GM19324 (cell line): ENCODE data around the gene TAB2.

ENCODE experiments used
- ATAC-seq: cut with Tn5 transposase; IDR thresholded peaks from one replicate; pipeline ENCODE4 v1.9.1; 2021; ENCODE audit warnings: mild to moderate bottlenecking, moderate library complexity; ENCODE audit not compliant: unreplicated experiment, low FRiP score

Gene TAB2

DNA sequence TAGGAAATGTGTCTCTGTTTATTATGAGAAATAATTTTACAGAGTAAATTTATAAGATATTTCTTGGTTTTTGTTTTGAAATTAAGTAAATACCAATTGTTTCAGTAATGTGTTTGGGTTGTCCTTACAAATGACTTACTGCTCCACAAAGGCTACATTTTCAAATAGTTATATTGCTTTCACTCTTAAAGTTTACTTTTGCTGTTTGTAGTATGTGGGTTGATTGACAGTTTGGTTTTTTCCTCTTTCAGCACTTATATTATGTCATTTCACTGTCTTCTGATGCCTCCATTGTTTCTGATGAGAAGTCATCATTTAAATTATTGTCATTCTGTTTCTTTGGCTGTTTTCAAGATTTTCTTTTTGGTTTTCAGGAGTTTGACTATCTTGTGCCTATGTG lies 47.7 kb downstream of the TAB2 start:
- no peak for ATAC-seq

DNA sequence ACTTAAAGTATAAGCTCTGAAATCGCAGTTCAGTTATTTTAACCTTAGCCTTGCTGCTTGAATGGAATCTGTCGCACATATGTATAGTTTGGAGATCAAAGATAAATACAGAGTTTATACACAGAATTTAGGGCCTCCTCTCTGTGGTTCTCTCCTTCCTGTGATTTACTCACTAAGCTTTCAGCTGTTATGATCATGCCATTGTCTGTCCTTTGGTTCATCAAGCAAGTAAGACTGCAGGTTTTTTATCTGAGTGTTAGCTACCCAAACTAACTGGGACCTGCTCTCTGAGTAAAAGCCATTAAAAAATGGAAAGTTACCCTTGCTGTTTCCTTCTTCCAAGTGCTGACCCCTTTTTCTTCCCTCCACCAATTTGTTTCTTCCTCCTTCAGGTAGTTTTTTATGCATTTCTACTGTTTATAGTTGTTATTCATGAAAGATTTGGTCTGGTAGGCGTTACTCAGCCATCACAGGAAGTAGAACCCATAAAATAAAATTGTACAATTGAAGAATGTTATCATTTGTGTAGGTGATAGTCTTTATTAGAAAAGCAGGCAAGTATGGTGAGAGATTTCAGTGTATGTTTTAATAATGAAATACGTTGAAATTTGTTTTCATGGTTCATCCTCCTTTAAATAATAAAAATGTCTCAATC lies 48.9 kb downstream of the TAB2 start:
- ATAC-seq, result no peak

DNA sequence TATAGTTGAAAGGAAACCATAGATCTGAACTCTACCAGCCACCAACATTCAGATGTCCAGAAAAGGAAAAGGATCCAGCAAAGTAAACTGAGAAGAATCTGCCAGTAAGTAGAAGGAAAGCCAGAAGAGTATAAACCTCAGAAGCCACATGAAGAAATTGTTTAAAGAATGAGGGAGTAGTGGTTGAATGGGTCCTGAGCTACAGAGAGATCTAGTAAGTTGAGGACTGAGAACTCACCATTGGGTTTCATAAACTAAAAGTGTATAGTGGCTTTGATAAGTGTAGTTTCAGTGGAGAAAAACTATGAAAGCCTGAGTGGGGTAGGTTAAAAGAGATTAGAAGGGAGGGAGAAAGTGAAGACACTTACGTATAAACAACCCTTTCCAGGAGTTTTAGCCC lies 50.6 kb downstream of the TAB2 start:
- no peak for ATAC-seq

DNA sequence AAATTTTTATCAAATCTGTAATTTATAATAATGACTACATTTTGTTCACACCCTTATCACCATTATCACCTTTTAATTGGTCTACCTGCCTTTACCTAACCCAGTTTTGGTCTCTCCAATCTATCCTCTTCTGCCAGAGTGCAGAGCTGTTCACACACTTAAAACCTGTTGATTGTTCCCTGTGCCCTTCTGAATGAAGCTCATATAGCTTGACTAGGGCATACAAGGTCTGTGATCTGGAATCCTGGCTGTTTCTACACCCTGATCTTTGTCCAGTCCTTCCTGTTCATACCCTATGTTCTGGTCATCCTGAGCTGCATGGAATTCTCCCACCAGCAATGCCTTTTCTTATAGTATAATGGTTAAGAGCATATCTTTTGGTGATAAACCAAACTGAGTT lies 53.6 kb downstream of the TAB2 start:
- ATAC-seq, result no peak

DNA sequence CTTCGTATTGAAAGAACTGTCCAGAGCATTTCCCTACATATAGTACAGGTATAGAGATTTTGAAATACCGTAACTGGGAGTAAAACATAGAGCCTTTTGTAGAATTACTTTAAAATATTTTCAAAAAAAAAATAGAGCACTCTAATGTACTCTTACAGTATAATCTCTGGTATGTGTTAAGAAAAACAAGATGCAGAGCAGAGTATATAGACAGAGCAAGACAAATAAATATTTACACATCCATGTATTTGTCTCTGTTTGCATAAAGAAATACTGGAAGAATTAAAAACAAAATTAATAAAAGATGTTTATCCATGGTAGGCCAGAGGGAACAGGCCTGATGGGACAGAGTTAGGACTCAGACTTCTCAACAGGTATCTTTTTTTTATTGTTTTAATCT lies 54.5 kb downstream of the TAB2 start:
- ATAC-seq, result no peak

DNA sequence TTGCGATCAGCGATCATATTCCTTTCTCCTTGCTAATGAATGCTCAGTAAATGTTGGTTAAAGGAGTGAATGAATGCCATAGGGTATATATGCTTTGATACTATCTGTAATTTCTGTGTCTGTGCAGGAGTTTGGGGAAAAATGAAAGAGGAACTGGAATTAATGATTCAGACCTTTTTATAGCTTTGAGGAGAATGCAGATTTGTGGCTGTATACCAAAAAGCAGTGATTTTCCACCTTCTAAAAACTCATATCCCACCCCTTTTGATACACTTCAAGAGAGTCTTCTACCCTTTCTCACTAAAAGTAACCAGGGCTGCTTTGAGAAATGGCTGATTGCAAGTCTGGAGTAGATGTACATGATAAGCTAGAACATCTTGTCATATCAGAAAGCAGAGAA lies 56.0 kb downstream of the TAB2 start:
- ATAC-seq, result no peak

DNA sequence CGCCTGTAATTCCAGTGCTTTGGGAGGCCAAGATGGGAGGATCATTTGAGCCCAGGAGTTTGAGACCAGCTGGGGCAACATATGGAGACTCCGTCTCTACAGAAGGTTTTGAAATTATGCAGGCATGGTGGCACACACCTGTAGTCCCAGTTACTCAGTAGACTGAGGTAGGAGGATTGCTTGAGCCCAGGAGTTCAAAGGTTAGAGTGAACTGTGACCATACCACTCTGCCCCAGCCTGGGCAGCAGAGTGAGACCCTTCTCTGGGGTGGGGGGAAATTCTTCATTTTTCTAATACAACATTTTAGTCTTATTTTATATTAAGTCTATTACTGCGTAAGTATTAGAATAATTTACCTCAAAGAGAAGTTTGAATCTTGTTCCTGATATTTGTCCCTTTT lies 62.5 kb downstream of the TAB2 start:
- no peak for ATAC-seq

DNA sequence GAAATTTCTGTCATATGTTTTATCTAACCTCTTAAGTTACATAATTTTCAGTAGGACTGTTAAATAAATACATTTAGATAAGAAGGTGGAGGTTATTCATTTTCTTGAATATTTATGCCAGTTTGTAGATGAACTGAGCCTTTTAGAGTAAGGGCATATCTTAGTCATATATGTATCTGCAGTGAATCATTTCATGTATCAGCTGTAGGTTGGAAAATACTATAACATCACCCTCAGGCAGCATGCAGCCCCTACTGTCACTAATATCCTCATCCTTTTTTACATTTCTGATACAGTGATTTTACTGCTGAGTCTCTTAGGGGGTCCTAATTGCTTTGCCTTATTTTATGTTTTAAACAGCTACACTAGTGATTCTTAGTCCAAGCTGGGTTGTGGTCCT lies 63.0 kb downstream of the TAB2 start:
- no peak for ATAC-seq

DNA sequence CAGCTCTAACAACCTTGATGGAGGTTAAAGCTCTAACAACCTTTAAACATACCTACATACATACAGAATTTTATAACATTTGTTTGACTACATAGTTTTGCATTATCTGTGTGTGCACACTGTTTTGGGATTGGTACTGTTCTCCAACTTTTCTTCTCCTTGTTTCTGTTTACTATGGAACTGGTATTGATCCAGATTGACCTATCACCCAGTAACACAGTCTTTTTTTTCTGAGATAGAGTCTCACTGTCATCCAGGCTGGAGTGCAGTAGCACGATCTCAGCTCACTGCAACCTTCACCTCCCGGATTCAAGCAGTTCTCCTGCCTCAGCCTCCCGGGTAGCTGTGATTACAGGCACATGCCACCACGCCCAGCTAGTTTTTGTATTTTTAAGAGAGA lies 65.9 kb downstream of the TAB2 start:
- no peak for ATAC-seq

DNA sequence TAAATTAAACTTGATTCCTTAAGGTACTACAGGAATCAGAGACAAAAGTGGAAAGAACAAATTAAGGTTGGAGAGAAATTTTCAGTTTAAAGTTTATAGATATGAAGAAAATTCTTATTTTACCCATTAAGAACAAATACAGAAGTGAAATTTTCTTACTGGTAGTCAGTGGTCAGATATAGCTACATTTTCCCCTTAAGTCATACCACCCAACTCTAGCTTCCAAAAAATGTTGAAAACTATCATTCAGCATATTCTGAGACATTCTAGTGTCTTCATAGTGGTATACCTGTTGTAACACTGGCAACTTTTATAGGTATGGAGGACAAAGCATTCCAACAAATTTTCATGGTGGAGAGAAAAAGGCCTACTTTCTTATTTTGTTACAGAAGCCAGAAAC lies 67.0 kb downstream of the TAB2 start:
- ATAC-seq, result no peak

DNA sequence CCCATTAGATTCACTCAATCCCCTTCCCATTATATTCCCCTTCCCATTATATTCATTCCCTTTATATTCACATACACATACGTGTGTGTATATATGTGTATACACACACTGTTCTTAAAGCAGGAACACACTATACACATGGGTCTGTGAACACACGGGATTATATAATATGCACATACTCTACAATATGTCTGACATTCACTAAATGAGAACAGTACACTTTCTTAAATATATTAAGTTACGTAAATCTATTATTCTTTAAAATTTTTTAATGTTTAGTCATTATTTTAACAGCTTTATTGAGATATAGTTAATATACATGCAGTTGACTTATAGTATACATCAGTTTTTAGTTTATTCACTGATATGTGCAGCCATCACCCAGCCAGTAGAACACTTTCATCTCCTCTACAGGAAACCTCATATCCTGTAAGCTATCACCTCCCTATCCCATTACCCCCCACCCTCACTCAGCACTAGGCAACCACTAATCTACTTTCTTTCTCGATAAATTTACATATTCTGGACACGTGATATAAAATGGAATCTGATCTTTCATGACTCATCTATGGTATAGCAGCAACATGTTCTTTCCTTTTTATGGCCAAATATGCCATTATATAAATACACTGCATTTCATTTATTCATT lies 68.6 kb downstream of the TAB2 start:
- ATAC-seq, result no peak

DNA sequence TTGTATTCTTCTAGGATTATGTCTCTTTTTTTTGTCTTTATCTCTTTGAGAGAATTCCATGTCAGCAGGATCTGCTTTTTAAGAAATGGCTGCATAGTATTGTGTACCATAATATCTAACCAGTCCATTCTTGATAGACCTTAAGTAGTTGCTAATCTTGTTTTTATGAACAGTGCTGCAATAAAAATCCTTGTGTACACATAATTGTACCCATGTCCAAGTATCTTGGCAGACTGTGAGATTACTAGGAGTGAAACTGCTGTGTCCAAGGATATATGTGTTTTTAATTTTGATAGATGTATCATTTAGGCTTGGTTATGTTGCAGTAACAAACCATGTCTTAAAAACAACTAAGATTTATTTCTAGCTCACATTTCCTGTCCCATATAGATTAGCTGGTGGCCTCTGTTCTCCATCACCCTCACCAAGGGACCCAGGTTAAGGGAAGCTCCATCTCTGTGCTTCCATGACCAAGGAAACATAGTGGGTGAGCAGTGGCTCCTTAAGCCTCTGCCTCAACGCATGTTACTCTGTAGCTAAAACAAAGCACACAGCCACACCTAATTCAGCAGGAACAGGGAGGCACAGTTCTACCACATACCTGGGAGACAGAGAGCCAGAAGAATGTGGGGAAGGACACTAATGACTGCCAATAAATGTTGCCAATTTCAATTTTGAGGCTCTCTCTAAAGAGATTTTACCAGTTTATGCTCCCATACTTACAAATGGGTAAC lies 70.4 kb downstream of the TAB2 start:
- no peak for ATAC-seq

DNA sequence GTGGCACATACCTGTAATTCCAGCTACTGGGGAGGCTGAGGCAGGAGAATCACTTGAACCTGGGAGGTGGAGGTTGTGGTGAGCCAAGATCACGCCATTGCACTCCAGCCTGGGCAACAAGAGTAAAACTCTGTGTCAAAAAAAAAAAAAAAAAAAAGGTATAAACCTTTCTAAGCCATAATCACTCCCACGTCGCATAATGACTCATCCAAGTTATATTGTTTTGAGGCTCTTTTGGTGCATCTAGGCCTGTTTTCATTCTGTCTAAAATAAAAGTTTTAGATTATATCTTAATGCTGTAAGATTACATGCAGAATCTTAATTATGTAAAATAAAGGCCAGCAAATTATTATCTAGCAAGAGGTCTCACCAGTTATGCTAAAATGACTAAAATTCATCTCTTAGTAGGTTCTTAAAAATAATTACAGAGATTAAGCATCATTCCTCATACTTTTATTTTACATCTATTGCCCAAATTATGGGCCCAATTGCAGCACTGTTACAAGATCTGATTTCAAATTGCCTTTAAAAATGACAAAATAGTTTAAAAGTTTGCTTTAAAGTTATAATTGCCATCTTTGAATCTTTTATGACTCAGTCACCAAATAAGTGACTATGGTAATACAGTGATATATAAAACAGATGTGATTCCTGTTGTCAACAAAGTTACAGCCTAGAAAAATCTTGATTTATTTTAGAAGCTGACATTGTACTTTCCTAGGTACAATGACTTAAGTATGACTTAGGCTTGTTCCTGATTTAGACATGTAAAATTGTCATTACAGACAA lies 72.2 kb downstream of the TAB2 start:
- ATAC-seq, result no peak

DNA sequence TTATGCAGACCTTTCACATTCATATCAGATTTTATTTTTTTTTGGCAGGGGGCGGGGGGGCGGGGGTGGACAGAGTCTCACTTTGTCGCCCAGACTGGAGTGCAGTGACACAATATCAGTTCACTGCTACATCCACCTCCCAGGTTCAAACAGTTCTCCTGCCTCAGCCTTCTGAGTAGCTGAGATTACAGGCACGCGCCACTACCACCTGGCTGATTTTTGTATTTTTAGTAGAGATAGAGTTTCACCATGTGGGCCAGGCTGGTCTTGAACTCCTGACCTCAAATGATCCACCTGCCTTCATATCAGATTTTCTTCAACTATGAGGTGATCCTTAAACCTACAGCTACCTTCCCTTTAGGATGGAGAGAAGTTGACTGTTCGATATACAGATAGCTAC lies 74.6 kb downstream of the TAB2 start:
- no peak for ATAC-seq

DNA sequence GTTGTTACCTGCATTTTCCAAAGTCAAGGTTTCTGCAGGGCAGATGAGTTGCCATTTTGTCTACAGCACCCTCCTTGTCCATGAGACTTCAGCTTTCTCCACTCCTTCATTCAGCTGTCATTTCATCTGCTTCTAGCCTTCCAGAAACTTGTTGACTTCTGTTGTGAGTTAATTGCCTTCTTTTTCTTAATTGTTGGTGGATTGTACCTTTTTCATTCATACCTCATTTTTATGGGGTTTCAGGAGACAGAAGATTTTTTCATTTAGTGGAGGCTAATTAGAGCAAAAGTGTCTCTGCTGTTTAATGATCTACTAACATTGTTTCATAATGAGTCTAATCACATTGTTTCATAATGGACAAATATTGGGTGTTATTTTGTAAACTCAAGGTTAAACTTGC lies 75.0 kb downstream of the TAB2 start:
- ATAC-seq, result no peak

DNA sequence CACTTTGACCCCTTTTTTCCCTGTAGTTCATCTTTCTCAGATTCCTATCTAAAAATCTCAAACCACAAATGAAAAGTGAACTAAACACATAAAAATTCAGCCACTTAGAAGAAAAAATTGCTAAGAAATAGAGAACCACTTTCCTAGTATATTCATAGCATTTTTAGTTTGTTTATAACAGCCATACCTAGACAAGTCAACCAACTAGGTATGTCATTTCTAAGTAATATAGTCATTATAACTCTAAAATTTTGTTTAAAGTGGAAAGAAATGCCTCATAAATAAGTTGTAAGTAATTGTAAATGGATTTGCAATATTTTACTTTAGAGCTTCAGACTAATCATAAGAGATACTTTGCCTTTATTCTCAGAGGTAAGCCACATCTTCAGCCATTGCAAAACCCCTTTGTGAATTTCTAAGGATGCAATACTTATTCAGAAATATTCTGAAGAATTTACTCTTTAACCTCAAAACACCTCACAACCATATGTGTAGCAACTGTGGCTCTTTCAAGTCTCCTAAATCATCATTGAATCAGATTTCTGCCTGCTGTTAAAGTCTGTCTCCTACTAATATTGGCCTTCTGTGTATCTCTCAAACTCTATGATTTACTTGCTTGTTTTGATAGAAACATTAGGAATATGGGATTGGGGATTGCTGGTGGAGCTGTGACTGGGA lies 75.6 kb downstream of the TAB2 start:
- no peak for ATAC-seq

DNA sequence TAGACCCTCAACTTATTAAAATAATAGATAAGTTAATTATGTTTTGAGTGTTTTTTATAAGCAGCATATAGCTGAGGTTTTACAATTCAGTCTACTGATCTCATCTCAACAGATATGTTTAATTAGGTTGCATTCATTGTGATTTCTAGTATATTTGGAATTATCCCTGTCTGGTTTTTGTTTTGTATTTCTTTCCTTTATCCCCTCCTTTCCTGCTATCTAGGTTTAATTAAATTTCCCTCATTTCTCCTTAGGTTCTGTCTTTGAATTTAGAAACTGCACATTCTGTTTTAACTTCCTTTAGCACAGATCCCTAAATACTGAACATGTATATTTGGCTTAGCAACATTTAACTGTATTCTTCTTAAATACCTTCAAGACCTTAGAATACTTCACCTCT lies 77.7 kb downstream of the TAB2 start:
- no peak for ATAC-seq

DNA sequence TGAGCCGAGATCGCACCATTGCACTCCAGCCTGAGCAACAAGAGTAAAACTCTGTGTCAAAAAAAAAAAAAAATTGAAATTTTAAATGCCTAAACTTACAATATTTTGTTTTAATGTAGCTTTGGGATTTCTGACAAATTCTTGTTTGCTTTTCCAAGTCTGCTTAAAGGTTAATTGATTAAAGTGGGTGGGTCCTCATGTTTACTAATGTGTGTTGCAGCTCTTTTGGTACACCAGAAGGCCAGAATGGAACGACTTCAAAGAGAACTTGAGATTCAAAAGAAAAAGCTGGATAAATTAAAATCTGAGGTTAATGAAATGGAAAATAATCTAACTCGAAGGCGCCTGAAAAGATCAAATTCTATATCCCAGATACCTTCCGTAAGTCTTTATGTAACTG lies 79.9 kb downstream of the TAB2 start:
- no peak for ATAC-seq

DNA sequence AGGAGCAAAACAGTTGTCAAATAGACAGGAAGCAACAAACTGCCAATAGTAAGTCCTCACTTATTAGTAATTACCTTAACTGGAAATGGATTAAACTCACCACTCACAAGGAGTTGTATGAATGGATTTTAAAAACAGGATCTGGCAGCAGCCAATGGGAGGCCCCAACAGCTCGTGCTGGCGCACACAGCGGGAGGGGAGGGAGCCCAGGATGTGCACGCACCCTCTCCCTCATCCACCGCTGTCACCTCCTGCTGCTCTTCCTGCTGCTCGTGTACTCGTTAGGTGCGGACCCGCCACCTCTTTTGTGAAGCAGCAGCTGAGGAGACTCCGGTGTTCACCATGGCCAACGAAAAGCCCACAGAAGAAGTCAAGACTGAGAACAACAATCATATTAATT lies 82.5 kb downstream of the TAB2 start, which contains the start of gene SUMO4:
TSS of gene SUMO4 (plus strand) at position 213 of the 400 bp plus-strand sequence. CDS start at position 343, 130 bp downstream.
- ATAC-seq, result no peak

DNA sequence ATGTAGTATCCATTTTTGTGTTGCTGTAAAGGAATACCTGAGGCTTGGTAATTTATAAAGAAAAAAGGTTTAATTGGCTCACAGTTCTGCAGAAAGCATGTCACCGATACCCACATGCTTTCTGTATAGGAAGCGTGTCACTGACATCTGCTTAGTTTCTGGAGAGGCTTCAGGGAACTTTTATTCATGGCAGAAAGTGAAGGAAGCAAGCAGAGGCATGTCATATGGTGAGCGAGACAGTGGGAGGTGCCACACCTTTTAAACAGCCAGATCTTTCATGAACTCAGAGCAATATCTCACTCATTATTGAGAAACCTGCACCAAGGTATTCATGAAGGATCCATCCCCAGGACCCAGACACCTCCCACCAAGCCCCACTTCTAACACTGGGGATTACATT lies 86.0 kb downstream of the TAB2 start:
- no peak for ATAC-seq
